Heart right ventricle (tissue), 16 donors: ENCODE results near the gene LHPP. TPM values are rescaled to one million over a fixed set of nuclear protein-coding genes. Genes with fewer than 3 reads are reported as not detected.

Experiments
- ATAC-seq, 8 donors: fragments of 200-7000 bp; cut with Tn5 transposase; one replicate each; pipeline ENCODE4 v1.9.1; 2020; ENCODE audit warnings: mild to moderate bottlenecking in 8 of 8, moderate library complexity in 8 of 8, moderate number of reproducible peaks in 1 of 8
- DNase-seq, 2 donors: peaks; one replicate each; pipeline ENCODE4 v3.0.0-alpha.2; 2020
- H3K27ac ChIP-seq, 10 donors: fragments of 200-600 bp; sonication (generic) in 2 of 10; one replicate each; pipeline versions ENCODE4 v1.5.0 to v1.8.0; 2020 to 2022; ENCODE audit warnings: mild to moderate bottlenecking in 3 of 10
- H3K27me3 ChIP-seq, 7 donors: fragments of 200-600 bp; one replicate each; pipeline ENCODE4 v1.8.0; 2021 to 2022; ENCODE audit warnings: mild to moderate bottlenecking in 2 of 7
- H3K36me3 ChIP-seq, 9 donors: fragments of 200-600 bp; sonication (generic) in 1 of 9; one replicate each; pipeline versions ENCODE4 v1.5.0 to v1.8.0; 2020 to 2022; ENCODE audit warnings: mild to moderate bottlenecking in 2 of 9
- H3K4me1 ChIP-seq, 9 donors: fragments of 200-600 bp; sonication (generic) in 1 of 9; one replicate each; pipeline versions ENCODE4 v1.5.0 to v1.8.0; 2020 to 2022; ENCODE audit warnings: mild to moderate bottlenecking in 4 of 9
- H3K4me3 ChIP-seq, 10 donors: fragments of 200-600 bp; sonication (generic) in 2 of 10; one replicate each; pipeline versions ENCODE4 v1.5.0 to v1.8.0; 2020 to 2022; ENCODE audit warnings: mild to moderate bottlenecking in 7 of 10, moderate library complexity in 2 of 10
- H3K9me3 ChIP-seq, 11 donors: fragments of 200-600 bp in 10 of 11; sonication (generic) in 2 of 11; one replicate each; pipeline versions ENCODE4 v1.5.0 to v1.8.0; 2013 to 2022; ENCODE audit warnings: mild to moderate bottlenecking in 2 of 11, control low read depth in 1 of 11, moderate library complexity in 1 of 11
- CTCF ChIP-seq, 9 donors: fragments of 200-600 bp; sonication (generic) in 2 of 9; IDR thresholded peaks; one replicate each; pipeline versions ENCODE4 v1.5.0 to v1.8.0; 2021 to 2022; ENCODE audit warnings: antibody characterized with exemption in 9 of 9, mild to moderate bottlenecking in 5 of 9, moderate library complexity in 1 of 9
- WGBS, 2 donors: extraction: QIAGEN DNeasy Blood & Tissue Kit; methylation state at CpG; one replicate each; pipeline ENCODE4 v1.1.7; 2013; ENCODE audit warnings: inconsistent platforms in 1 of 2; 5-methylcytosine and 5-hydroxymethylcytosine counted together
- intact Hi-C, 10 donors: fragments of 100-400 bp; cut with DNase I; formaldehyde crosslinking; loops; one replicate each; pipeline versions ENCODE4 v1.11.1 to v1.14.2; 2022
- polyA plus RNA-seq, 2 donors: library from polyadenylated mRNA; stranded (reverse); fragments of 200-250 nt; gene quantifications; one replicate each; pipeline ENCODE4 v1.2.3, GENCODE V29; 2013
- total RNA-seq, 10 donors: library from RNA; stranded (reverse); fragmentation: NEBNext Ultra II Directional in 3 of 10; extraction: Animal tissue kit (Norgen Biotek cat#: 25700) in 3 of 10; gene quantifications; one replicate each; pipeline versions ENCODE4 v1.2.1 to v1.2.4, GENCODE V29; 2021 to 2023
- donor health status: Arrhythmogenic right ventricular cardiomyopathy.
- donor health status: ischemic (EF 13 %, LVEDD 7.1; RV severe dilation, severe dysfunction).
- donor health status: healthy with polysubstance abuse.
- donor health status: DM: no; HTN: yes; CAD: no.
- donor health status: DM: no; HTN: no; CAD: no.
- donor health status: ischemic (EF 25% LVEDD 6.9; RV normal size, moderate dysfunction).
- donor health status: ischemic (EF 25% LVEDD 5.7; RV mildly dilated, moderate dysfunction).
- donor health status: healthy.
- donor health status: DM: yes; HTN: yes; CAD: no.
- donor health status: Ischemic cardiomyopathy.
- donor health status: ischemic (EF 35%, LVEDD 5.7; RV mildly dilated, moderate dysfunction).
- donor health status: nonischemic (EF 11% LVEDD 7.7; RV severe dilation, severe dysfunction).
- donor health status: DM: yes; HTN: yes; CAD: no.
- donor health status: PGD.
- donor health status: ischemic (EF 29% LVEDD 5.4; RV normal size, mild dysfunction).
- donor health status: nonischemic (EF 23%, LVEDD 6.1; RV moderate dilation, normal function).

LHPP gene
- total and polyA plus RNA-seq, 12 donors = 4.2 to 20.5 (median 11.7) TPM

GRCh38 chr10:124486635-124487034 lies 25.0 kb downstream of the LHPP start:
- Histone ChIP-seq H3K27me3 (no peaks in the 10 kb centered on the region), H3K4me1 (no peaks in the 10 kb centered on the region), H3K4me3 (no peak overlapping the region), H3K27ac (no peak overlapping the region), H3K9me3 (peaks cover 0 to 10% (median 0%) of the 10 kb centered on the region in 11 donors), H3K36me3 (peaks cover 0 to 12% (median 0%) of the 10 kb centered on the region in 9 donors)
- ATAC-seq (no peak), DNase-seq (no peak)
- intact Hi-C loops = no loop called here
- 86 to 88% methylated on average over 6 of the region's 6 CpGs for WGBS, 2 donors
- TF ChIP-seq CTCF (IDR thresholded peaks at IDR 0.05) = no peak

- Histone ChIP-seq H3K36me3 (peaks cover 0 to 12% (median 0%) of the 10 kb centered on the region in 9 donors), H3K4me3 (no peak overlapping the region), H3K9me3 (peaks cover 0 to 10% (median 0%) of the 10 kb centered on the region in 11 donors), H3K27me3 (no peaks in the 10 kb centered on the region), H3K4me1 (no peaks in the 10 kb centered on the region), H3K27ac (no peak overlapping the region)
- ATAC-seq = no peak
- no peak for DNase-seq
- no peak for TF ChIP-seq CTCF (IDR thresholded peaks at IDR 0.05)
- intact Hi-C loops = no loop called here
- 96 to 98% methylated on average over 9 of the region's 9 CpGs for WGBS, 2 donors
Observed at GRCh38 chr10:124491105-124491504, 29.5 kb downstream of the LHPP start.

- Histone ChIP-seq H3K36me3 (peaks cover 0 to 12% (median 0%) of the 10 kb centered on the region in 9 donors), H3K9me3 (peaks cover 0 to 2% (median 0%) of the 10 kb centered on the region in 11 donors), H3K4me1 (peaks cover 0 to under 1% (median 0%) of the 10 kb centered on the region in 9 donors), H3K27ac (no peak overlapping the region), H3K4me3 (no peak overlapping the region), H3K27me3 (no peaks in the 10 kb centered on the region)
- WGBS, 2 donors = 90 to 93% methylated on average over 8 of the region's 8 CpGs
- intact Hi-C loops = no loop called here
- DNase-seq (no peak), ATAC-seq (no peak)
- no peak for TF ChIP-seq CTCF (IDR thresholded peaks at IDR 0.05)
Observed at GRCh38 chr10:124492266-124492665, 30.6 kb downstream of the LHPP start.

- no peaks in the 10 kb centered on the region for H3K27me3 ChIP-seq
- no peaks in the 10 kb centered on the region for H3K9me3 ChIP-seq
- 78 to 82% methylated on average over 23 of the region's 23 CpGs for WGBS, 2 donors
- peaks cover 0 to 12% (median 0%) of the 10 kb centered on the region in 9 donors for H3K36me3 ChIP-seq
- no peak for TF ChIP-seq CTCF (IDR thresholded peaks at IDR 0.05)
- DNase-seq (no peak), ATAC-seq (no peak)
- H3K4me1 ChIP-seq = peaks cover 0 to 5% (median 0%) of the 10 kb centered on the region in 9 donors
- peak overlapping the region in 1 of 10 donors; percentile 31 for H3K4me3 ChIP-seq
- intact Hi-C loops = no loop called here
- H3K27ac ChIP-seq = peak overlapping the region in 1 of 10 donors; percentile 59
Observed at GRCh38 chr10:124493214-124493882, 31.7 kb downstream of the LHPP start.
